ENCODE measurements around the gene SH2D3C.

GRCh38 chr9:127768698-127769097 is 9.8 kb downstream of the SH2D3C start:
- no peak for TF ChIP-seq CTCF (IDR thresholded peaks at IDR 0.05; ENCODE audit: low read depth, low read length, poor library complexity, severe bottlenecking)
- no peak for TF ChIP-seq EZH2phosphoT487 (IDR thresholded peaks at IDR 0.05; ENCODE audit: borderline replicate concordance, low read length)

Measured in DOHH2 (cell line).